ENCODE measurements around the gene TSPAN18. TPM values are rescaled to one million over a fixed set of nuclear protein-coding genes. Genes with fewer than 3 reads are reported as not detected.

The TSPAN18 gene
- total RNA-seq, 2 experiments from 2014 or later = 0.85 to 0.92 TPM

GRCh38 chr11:44753961-44754645, 27.3 kb downstream of the TSPAN18 start:
- Mint-ChIP-seq H3K27ac (no peak overlapping the region), H3K4me3 (no peak overlapping the region), H3K4me1 (ENCODE audit: low read depth) (no peaks in the 10 kb centered on the region), H3K36me3 (ENCODE audit: low read depth) (peaks cover 1% of the 10 kb centered on the region), H3K9me3 (peaks cover 7% of the 10 kb centered on the region), H3K27me3 (no peaks in the 10 kb centered on the region)
- POLR2A ChIA-PET = interaction anchor here (0.9 kb wide), 1 partner anchor 7 kb away, joined by 3 read pairs; no protein-coding TSS in a partner anchor
- intact Hi-C loops (cut with micrococcal nuclease) = no loop called here
- ATAC-seq (no peak), DNase-seq (no peak)
- no peak for TF ChIP-seq CTCF (IDR thresholded peaks at IDR 0.05)
- CTCF ChIA-PET = interaction anchor here (1.2 kb wide), 1 partner anchor 22 kb away, joined by 4 read pairs; no protein-coding TSS in a partner anchor

DNA sequence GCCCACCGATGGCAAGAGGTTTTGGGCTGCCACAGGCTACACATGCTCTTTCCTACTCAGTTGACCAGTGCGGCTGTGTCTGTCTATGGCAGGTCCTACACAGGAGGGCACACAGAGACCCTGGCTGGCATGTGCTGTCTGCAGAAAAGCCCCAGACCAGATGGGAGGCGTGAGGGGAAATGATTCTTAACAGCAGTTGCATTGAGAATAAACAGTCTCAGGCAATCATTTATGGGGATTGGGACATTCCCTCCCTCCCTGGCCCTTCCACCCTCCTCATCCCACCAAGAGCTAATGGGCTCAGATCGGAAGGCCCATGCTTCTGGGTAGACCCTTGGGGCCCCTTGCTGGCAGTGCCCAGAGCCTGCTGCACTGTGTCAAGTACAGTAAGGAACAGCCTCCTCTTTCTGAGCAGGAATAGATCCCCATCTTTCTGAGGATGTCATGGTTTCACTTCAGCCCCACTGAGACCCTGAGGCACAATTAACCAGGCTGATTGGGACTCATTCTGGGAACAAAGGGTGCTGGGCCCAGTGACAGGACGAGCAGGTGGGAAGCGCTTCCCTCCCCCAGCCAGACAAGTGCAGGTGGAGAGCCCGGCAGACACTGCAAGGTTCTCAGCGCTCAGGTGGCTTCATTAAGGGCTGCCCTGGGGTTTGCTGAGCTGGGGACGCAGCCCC, 28.3 kb downstream of the TSPAN18 start:
- Mint-ChIP-seq H3K4me3 (no peak overlapping the region), H3K27me3 (peaks cover 3% of the 10 kb centered on the region), H3K9me3 (peaks cover 9% of the 10 kb centered on the region), H3K27ac (no peak overlapping the region), H3K36me3 (ENCODE audit: low read depth) (peaks cover 4% of the 10 kb centered on the region), H3K4me1 (ENCODE audit: low read depth) (no peaks in the 10 kb centered on the region)
- no peak for TF ChIP-seq CTCF (IDR thresholded peaks at IDR 0.05)
- POLR2A ChIA-PET = no interaction called here
- ATAC-seq (no peak), DNase-seq (no peak)
- CTCF ChIA-PET = no interaction called here
- intact Hi-C loops (cut with micrococcal nuclease) = no loop called here

- ATAC-seq (no peak), DNase-seq (no peak)
- H3K27me3 Mint-ChIP-seq = peaks cover 3% of the 10 kb centered on the region
- no peak for TF ChIP-seq CTCF (IDR thresholded peaks at IDR 0.05)
- POLR2A ChIA-PET = no interaction called here
- CTCF ChIA-PET = no interaction called here
- no peak overlapping the region for H3K4me3 Mint-ChIP-seq
- H3K4me1 Mint-ChIP-seq (ENCODE audit: low read depth) = no peaks in the 10 kb centered on the region
- peaks cover 9% of the 10 kb centered on the region for H3K9me3 Mint-ChIP-seq
- intact Hi-C loops (cut with micrococcal nuclease) = no loop called here
- peaks cover 4% of the 10 kb centered on the region for H3K36me3 Mint-ChIP-seq (ENCODE audit: low read depth)
- no peak overlapping the region for H3K27ac Mint-ChIP-seq
Measured at GRCh38 chr11:44755556-44756523, 29.1 kb downstream of the TSPAN18 start.

GRCh38 chr11:44758983-44759382, 32.2 kb downstream of the TSPAN18 start:
- H3K9me3 Mint-ChIP-seq = peaks cover 9% of the 10 kb centered on the region
- DNase-seq (no peak), ATAC-seq (no peak)
- POLR2A ChIA-PET = no interaction called here
- H3K27ac Mint-ChIP-seq = no peak overlapping the region
- peaks cover 3% of the 10 kb centered on the region for H3K27me3 Mint-ChIP-seq
- H3K4me1 Mint-ChIP-seq (ENCODE audit: low read depth) = peaks cover 7% of the 10 kb centered on the region
- no peak for TF ChIP-seq CTCF (IDR thresholded peaks at IDR 0.05)
- intact Hi-C loops (cut with micrococcal nuclease) = no loop called here
- CTCF ChIA-PET = interaction anchor here (1.8 to 2.1 kb wide), 2 partner anchors 16 to 167 kb away, joined by 3 to 10 read pairs; no protein-coding TSS in a partner anchor
- no peak overlapping the region for H3K4me3 Mint-ChIP-seq
- H3K36me3 Mint-ChIP-seq (ENCODE audit: low read depth) = peaks cover 4% of the 10 kb centered on the region

All from activated CD8-positive, alpha-beta T cell treated with anti-CD3 and anti-CD28 coated beads for 36 hours (primary cell).